IMR-90 (cell line): ENCODE measurements around the gene RXFP1. TPM values are rescaled to one million over a fixed set of nuclear protein-coding genes. Genes with fewer than 3 reads are reported as not detected.

Experiments used
- ATAC-seq: fragments of 200-7000 bp; cut with Tn5 transposase; 2 replicates; pipeline ENCODE4 v1.9.1; 2020; ENCODE audit warnings: low read depth, mild to moderate bottlenecking, moderate library complexity
- BruUV-seq: library from RNA; stranded (reverse); fragments of 400-500 nt; replicated peaks from 2 replicates; lab custom pipeline; 2021; lab: Mats Ljungman, UMichigan
- CTCF ChIA-PET: fragments of 300-600 bp; formaldehyde crosslinking; extraction: SDS; loops from one replicate; lab custom pipeline; 2021; ENCODE audit warnings: antibody characterized with exemption; lab: Yijun Ruan, JAX
- POLR2A ChIA-PET: fragments of 300-600 bp; sonication (Branson Sonifier 250); formaldehyde crosslinking; loops from one replicate; lab custom pipeline; 2022; ENCODE audit warnings: antibody characterized with exemption; ENCODE audit not compliant: unreplicated experiment; lab: Charles Lee
- DNase-seq: peaks from one replicate; pipeline ENCODE4 v3.0.0; 2013
- H2AFZ ChIP-seq: replicated peaks from 2 replicates; pipeline ENCODE3; 2013; ENCODE audit warnings: low read length, mild to moderate bottlenecking; ENCODE audit not compliant: poor library complexity
- H2AK5ac ChIP-seq: 2 replicates; pipeline ENCODE4 v1.6.1; 2013; ENCODE audit warnings: low read depth, low read length, inconsistent platforms
- H2AK9ac ChIP-seq: replicated peaks from 2 replicates; pipeline ENCODE3; 2013; ENCODE audit warnings: mild to moderate bottlenecking, low read depth, low read length, moderate library complexity; ENCODE audit not compliant: poor library complexity
- H2BK120ac ChIP-seq: 2 replicates; pipeline ENCODE4 v1.6.1; 2013; ENCODE audit warnings: low read depth, low read length, inconsistent platforms
- H2BK15ac ChIP-seq: 3 replicates; pipeline ENCODE4 v1.6.1; 2013; ENCODE audit warnings: low read depth, low read length, inconsistent platforms
- H2BK20ac ChIP-seq: 2 replicates; pipeline ENCODE4 v1.6.1; 2013; ENCODE audit warnings: low read depth, mild to moderate bottlenecking, inconsistent platforms, low read length, moderate library complexity
- H2BK5ac ChIP-seq: 2 replicates; pipeline ENCODE4 v1.6.1; 2013; ENCODE audit warnings: mild to moderate bottlenecking, low read depth, low read length, inconsistent platforms; ENCODE audit not compliant: poor library complexity, severe bottlenecking
- H3K14ac ChIP-seq: replicated peaks from 2 replicates; pipeline ENCODE4 v1.6.1; 2013; ENCODE audit warnings: low read depth, low read length, inconsistent platforms
- H3K18ac ChIP-seq: 2 replicates; pipeline ENCODE4 v1.6.1; 2013; ENCODE audit warnings: low read depth, low read length, control low read depth
- H3K23ac ChIP-seq: 2 replicates; pipeline ENCODE4 v1.6.1; 2013; ENCODE audit warnings: low read depth, low read length, inconsistent platforms
- H3K27ac ChIP-seq: 2 replicates; pipeline ENCODE4 v1.5.1; 2013; ENCODE audit warnings: mild to moderate bottlenecking, control low read depth, low read length; ENCODE audit not compliant: insufficient read depth
- H3K27me3 ChIP-seq: 2 replicates; pipeline ENCODE4 v1.6.1; 2013; ENCODE audit warnings: low read length; ENCODE audit not compliant: control insufficient read depth, insufficient read depth
- H3K36me3 ChIP-seq: 2 replicates; pipeline ENCODE4 v1.6.1; 2013; ENCODE audit warnings: low read length, mixed read lengths; ENCODE audit not compliant: control insufficient read depth, insufficient read depth
- H3K4ac ChIP-seq: 2 replicates; pipeline ENCODE4 v1.6.1; 2013; ENCODE audit warnings: low read depth, low read length, inconsistent platforms
- H3K4me1 ChIP-seq: 2 replicates; pipeline ENCODE4 v1.6.1; 2013; ENCODE audit warnings: low read length, mixed read lengths; ENCODE audit not compliant: control insufficient read depth, insufficient read depth
- H3K4me2 ChIP-seq: 2 replicates; pipeline ENCODE4 v1.6.1; 2013; ENCODE audit warnings: low read depth, mild to moderate bottlenecking, control low read depth, low read length, moderate library complexity
- H3K4me3 ChIP-seq: 2 replicates; pipeline ENCODE4 v1.5.1; 2013; ENCODE audit warnings: low read depth, mild to moderate bottlenecking, control low read depth, low read length, moderate library complexity; ENCODE audit not compliant: insufficient read depth
- H3K56ac ChIP-seq: 2 replicates; pipeline ENCODE4 v1.6.1; 2013; ENCODE audit warnings: low read length, inconsistent platforms; ENCODE audit not compliant: insufficient read depth; ENCODE audit errors: extremely low read depth
- H3K79me1 ChIP-seq, 2 experiments: 2 replicates each; pipeline ENCODE4 v1.6.1; 2013; ENCODE audit warnings: low read length in 2 of 2, inconsistent platforms in 1 of 2, low read depth in 1 of 2
- H3K9ac ChIP-seq: 2 replicates; pipeline ENCODE4 v1.6.1; 2013; ENCODE audit warnings: low read depth, low read length, control low read depth
- H3K9me1 ChIP-seq: 2 replicates; pipeline ENCODE4 v1.6.1; 2013; ENCODE audit warnings: low read length, inconsistent platforms; ENCODE audit not compliant: insufficient read depth
- H3K9me3 ChIP-seq: 2 replicates; pipeline ENCODE4 v1.6.1; 2013; ENCODE audit warnings: low read length; ENCODE audit not compliant: control insufficient read depth, insufficient read depth
- H4K20me1 ChIP-seq: 2 replicates; pipeline ENCODE4 v1.6.1; 2013; ENCODE audit warnings: low read length, inconsistent platforms; ENCODE audit not compliant: insufficient read depth
- H4K5ac ChIP-seq: 2 replicates; pipeline ENCODE4 v1.6.1; 2013; ENCODE audit warnings: mild to moderate bottlenecking, low read depth, low read length, control low read depth
- H4K8ac ChIP-seq, 2 experiments: 2 replicates each; pipeline ENCODE4 v1.6.1; 2013; ENCODE audit warnings: low read depth in 2 of 2, low read length in 2 of 2, control low read depth in 1 of 2, inconsistent platforms in 1 of 2
- H4K91ac ChIP-seq: 2 replicates; pipeline ENCODE4 v1.6.1; 2013; ENCODE audit warnings: low read depth, low read length, inconsistent platforms; ENCODE audit not compliant: insufficient read depth
- BHLHE40 ChIP-seq: fragments of 150-350 bp; IDR thresholded peaks from 2 replicates; pipeline ENCODE4 v1.6.1; 2016; ENCODE audit warnings: mild to moderate bottlenecking, low read depth, low read length
- CEBPB ChIP-seq: IDR thresholded peaks from 2 replicates; pipeline ENCODE4 v1.6.1; 2012; ENCODE audit warnings: low read depth, low read length, improper control_type of control experiment
- CHD1 ChIP-seq: IDR thresholded peaks from 2 replicates; pipeline ENCODE4 v1.6.1; 2012; ENCODE audit warnings: low read depth, low read length, improper control_type of control experiment
- ELK1 ChIP-seq: fragments of 150-350 bp; IDR thresholded peaks from 2 replicates; pipeline ENCODE4 v1.6.1; 2016; ENCODE audit warnings: low read depth, mild to moderate bottlenecking, low read length, moderate library complexity, borderline replicate concordance
- FOS ChIP-seq: fragments of 150-350 bp; IDR thresholded peaks from 2 replicates; pipeline ENCODE4 v1.6.1; 2016; ENCODE audit warnings: low read depth, low read length
- MAFK ChIP-seq: IDR thresholded peaks from 2 replicates; pipeline ENCODE4 v1.6.1; 2012; ENCODE audit warnings: low read depth, low read length, improper control_type of control experiment
- MAZ ChIP-seq: IDR thresholded peaks from 2 replicates; pipeline ENCODE4 v1.6.1; 2012; ENCODE audit warnings: low read depth, mild to moderate bottlenecking, low read length, improper control_type of control experiment, moderate library complexity, borderline replicate concordance
- MXI1 ChIP-seq: IDR thresholded peaks from 2 replicates; pipeline ENCODE4 v1.6.1; 2012; ENCODE audit warnings: low read depth, mild to moderate bottlenecking, low read length, moderate library complexity, borderline replicate concordance
- NFE2L2 ChIP-seq: fragments of 150-350 bp; IDR thresholded peaks from 2 replicates; pipeline ENCODE4 v1.6.1; 2016; ENCODE audit warnings: low read depth, mild to moderate bottlenecking, low read length
- POLR2A ChIP-seq: IDR thresholded peaks from 2 replicates; pipeline ENCODE4 v1.6.1; 2012; ENCODE audit warnings: mild to moderate bottlenecking, low read depth, low read length
- RAD21 ChIP-seq: IDR thresholded peaks from 2 replicates; pipeline ENCODE4 v1.6.1; 2012; ENCODE audit warnings: low read length, improper control_type of control experiment
- RCOR1 ChIP-seq: IDR thresholded peaks from 2 replicates; pipeline ENCODE4 v1.6.1; 2012; ENCODE audit warnings: mild to moderate bottlenecking, low read length, improper control_type of control experiment; ENCODE audit not compliant: insufficient replicate concordance
- RFX5 ChIP-seq: IDR thresholded peaks from 2 replicates; pipeline ENCODE4 v1.8.0; 2012; ENCODE audit warnings: low read depth, mild to moderate bottlenecking, low read length, moderate library complexity
- SMC3 ChIP-seq: fragments of 150-350 bp; IDR thresholded peaks from 2 replicates; pipeline ENCODE4 v1.6.1; 2016; ENCODE audit warnings: low read depth, mild to moderate bottlenecking, antibody characterized with exemption, low read length, moderate library complexity
- USF2 ChIP-seq: fragments of 150-350 bp; IDR thresholded peaks from 2 replicates; pipeline ENCODE4 v1.6.1; 2017; ENCODE audit warnings: mild to moderate bottlenecking, antibody characterized with exemption, low read length, low read depth
- WGBS, 2 experiments: methylation state at CpG; one replicate each; pipeline versions ENCODE4 v1.1.5 to v1.1.7; 2013; ENCODE audit warnings: missing lambda C conversion rate in 2 of 2; ENCODE audit not compliant: insufficient read length in 1 of 2; ENCODE audit errors: extremely low coverage in 2 of 2; 5-methylcytosine and 5-hydroxymethylcytosine counted together
- dilution Hi-C: fragments of 300-500 bp; cut with HindIII; formaldehyde crosslinking; loops from one replicate; pipeline ENCODE4 v1.14.3; 2018; ENCODE audit warnings: low sequenced_read_pairs; ENCODE audit not compliant: unreplicated experiment
- in situ Hi-C: fragments of 300-500 bp; cut with MboI; formaldehyde crosslinking; loops from 3 replicates; pipeline ENCODE4 v1.14.3; 2019; ENCODE audit warnings: low sequenced_read_pairs, inconsistent platforms, mixed read lengths
- intact Hi-C: fragments of 100-400 bp; cut with micrococcal nuclease; formaldehyde crosslinking; loops from 2 replicates; pipeline ENCODE4 v1.10.0; 2022
- polyA plus RNA-seq, 3 experiments: library from polyadenylated mRNA; depleted of rRNA; stranded (reverse); fragments of >200 nt; gene quantifications; 2 replicates each; pipeline ENCODE4 v1.2.3, GENCODE V29; 2012; ENCODE audit warnings: low replicate concordance in 1 of 3
- total RNA-seq: library from RNA; depleted of rRNA; stranded (reverse); fragments of >200 nt; gene quantifications from 2 replicates; pipeline ENCODE4 v1.2.3, GENCODE V29; 2012
- TF ChIP-seq, protein P1 (sequence below): conservative IDR thresholded peaks from 2 replicates; pipeline ENCODE4 v1.5.1; 2012; ENCODE audit warnings: mild to moderate bottlenecking, low read depth, low read length, improper control_type of control experiment

The RXFP1 gene
- total and polyA plus RNA-seq, 2 of the 4 experiments (the other 2 are of a cell fraction) = not detected

GRCh38 chr4:158541506-158541905, 19.8 kb downstream of the RXFP1 start:
- ChIA-PET CTCF (no interaction called here), POLR2A (no interaction called here)
- dilution Hi-C loops = no loop called here
- no peaks in the 10 kb centered on the region for H3K27me3 ChIP-seq
- no peak overlapping the region for H2BK5ac ChIP-seq
- no peak overlapping the region for H3K4me2 ChIP-seq
- DNase-seq = no peak
- BruUV-seq = no TSS peak
- no peak overlapping the region for H3K23ac ChIP-seq
- no peaks in the 10 kb centered on the region for H3K79me1 ChIP-seq
- H4K5ac ChIP-seq = no peak overlapping the region
- no peak overlapping the region for H3K9ac ChIP-seq
- H3K9me1 ChIP-seq = no peaks in the 10 kb centered on the region
- H2BK120ac ChIP-seq = no peak overlapping the region
- no peaks in the 10 kb centered on the region for H4K20me1 ChIP-seq
- no peak overlapping the region for H3K4me3 ChIP-seq
- H3K4ac ChIP-seq = no peak overlapping the region
- H3K36me3 ChIP-seq = no peaks in the 10 kb centered on the region
- no peak for ATAC-seq
- WGBS, 2 experiments = no CpG with 5 or more reads among the region's 5 CpGs
- TF ChIP-seq NFE2L2 (no peak), RAD21 (no peak), MAFK (no peak), ELK1 (no peak), MAZ (no peak), CHD1 (no peak), BHLHE40 (no peak), MXI1 (no peak), CEBPB (no peak), SMC3 (no peak), RCOR1 (no peak), POLR2A (no peak), RFX5 (no peak), USF2 (no peak), FOS (no peak)
- TF ChIP-seq, protein P1, sequence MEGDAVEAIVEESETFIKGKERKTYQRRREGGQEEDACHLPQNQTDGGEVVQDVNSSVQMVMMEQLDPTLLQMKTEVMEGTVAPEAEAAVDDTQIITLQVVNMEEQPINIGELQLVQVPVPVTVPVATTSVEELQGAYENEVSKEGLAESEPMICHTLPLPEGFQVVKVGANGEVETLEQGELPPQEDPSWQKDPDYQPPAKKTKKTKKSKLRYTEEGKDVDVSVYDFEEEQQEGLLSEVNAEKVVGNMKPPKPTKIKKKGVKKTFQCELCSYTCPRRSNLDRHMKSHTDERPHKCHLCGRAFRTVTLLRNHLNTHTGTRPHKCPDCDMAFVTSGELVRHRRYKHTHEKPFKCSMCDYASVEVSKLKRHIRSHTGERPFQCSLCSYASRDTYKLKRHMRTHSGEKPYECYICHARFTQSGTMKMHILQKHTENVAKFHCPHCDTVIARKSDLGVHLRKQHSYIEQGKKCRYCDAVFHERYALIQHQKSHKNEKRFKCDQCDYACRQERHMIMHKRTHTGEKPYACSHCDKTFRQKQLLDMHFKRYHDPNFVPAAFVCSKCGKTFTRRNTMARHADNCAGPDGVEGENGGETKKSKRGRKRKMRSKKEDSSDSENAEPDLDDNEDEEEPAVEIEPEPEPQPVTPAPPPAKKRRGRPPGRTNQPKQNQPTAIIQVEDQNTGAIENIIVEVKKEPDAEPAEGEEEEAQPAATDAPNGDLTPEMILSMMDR = no peak
- in situ Hi-C loops = no loop called here
- H3K4me1 ChIP-seq = no peaks in the 10 kb centered on the region
- no peak overlapping the region for H3K18ac ChIP-seq
- H4K8ac ChIP-seq = no peak overlapping the region
- no peaks in the 10 kb centered on the region for H3K9me3 ChIP-seq
- H2AK9ac ChIP-seq = no peak overlapping the region
- no peak overlapping the region for H3K14ac ChIP-seq
- H2AK5ac ChIP-seq = no peak overlapping the region
- no peak overlapping the region for H3K56ac ChIP-seq
- H2BK15ac ChIP-seq = no peak overlapping the region
- no peak overlapping the region for H3K27ac ChIP-seq
- no peak overlapping the region for H2AFZ ChIP-seq
- H4K91ac ChIP-seq = no peak overlapping the region
- H2BK20ac ChIP-seq = no peak overlapping the region
- intact Hi-C loops = no loop called here
